Measurements from ENCODE around the gene LFNG.

Gene LFNG

DNA sequence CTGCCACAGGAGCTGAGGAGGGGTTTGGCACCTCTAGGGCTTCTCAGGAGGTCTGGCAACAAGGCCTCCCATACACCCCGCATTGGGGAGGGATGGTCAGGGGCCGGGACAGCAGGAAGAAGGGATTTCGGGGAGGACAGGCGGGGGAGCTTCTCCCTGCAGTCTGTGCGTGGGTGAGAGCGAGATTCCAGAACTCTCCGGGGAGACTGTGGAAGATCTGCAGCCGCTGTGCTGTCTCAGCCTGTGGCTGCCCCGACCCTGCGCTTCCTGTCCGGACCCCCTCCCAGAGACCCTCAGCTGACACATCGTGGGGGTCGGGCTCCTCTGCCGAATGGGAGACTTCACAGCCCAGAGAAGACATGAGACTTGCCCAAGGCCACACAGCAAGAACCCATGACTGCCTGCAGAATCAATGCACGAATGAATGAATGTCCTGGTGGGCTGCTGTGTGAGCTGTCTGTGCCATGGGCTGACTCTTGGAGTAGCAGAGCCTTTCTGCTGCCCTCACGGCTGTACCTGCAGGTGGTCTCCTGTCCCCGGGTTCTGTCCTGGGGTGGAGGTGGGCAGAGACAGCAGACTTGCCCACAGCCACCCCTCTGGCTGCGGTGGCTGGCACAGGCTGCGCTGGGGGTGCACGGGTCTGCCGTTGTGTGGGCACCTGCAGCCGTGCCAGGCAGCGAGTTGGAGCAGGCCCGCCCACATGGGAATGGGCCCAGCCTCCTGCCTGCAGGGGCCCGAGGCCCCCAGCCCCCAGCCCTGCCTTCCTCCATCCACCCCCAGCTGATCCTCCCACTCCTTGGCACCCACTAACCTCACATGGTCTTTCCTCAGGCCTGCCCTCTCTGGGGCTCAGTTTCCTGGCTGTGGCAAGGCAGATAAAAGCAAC lies 16.3 kb upstream of the LFNG start:
- DNase-seq (no peak), ATAC-seq (replicated peaks) (no peak)
- Mint-ChIP-seq H3K4me1 (peaks cover 13 to 16% of the 10 kb centered on the region in 2 donors), H3K27ac (no peak overlapping the region), H3K36me3 (no peaks in the 10 kb centered on the region), H3K27me3 (peaks cover 0 to 9% of the 10 kb centered on the region in 2 donors), H3K9me3 (no peaks in the 10 kb centered on the region), H3K4me3 (no peak overlapping the region)

DNA sequence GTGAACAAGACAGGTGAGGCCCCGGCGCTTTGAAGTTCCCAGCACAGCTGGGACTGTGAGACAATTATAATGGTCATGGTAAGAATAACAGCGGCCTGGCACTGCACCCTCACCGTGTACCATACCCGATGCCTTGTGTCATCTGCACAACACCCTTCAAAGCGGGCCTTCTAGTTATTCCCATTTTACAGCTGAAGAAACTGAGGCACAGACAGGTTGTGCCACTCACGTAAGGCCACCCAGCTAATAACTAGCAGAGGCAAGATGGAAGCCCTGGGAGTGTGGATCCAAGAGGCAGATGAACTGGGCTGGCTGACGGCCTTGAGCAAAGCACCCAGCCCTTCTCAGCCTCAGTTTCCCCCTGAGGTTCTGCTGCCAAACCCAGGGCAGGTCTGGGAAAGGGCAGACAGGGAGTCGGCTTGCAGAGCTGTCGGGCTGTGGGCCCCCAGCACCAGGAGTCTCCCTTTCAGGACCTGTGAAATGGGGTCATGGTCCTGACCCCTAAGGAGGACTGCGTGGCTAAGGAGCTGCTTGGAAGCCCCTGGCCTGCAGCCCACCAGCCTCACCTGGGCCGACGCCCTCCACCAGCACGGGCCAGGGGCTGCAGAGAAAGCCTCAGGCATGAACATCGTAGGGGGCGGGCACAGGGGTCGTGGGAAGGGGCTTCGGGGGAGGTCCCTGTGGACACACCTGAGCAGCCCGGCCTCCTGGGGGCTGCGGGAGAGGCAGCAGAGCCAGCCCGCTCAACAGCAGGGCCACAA lies 15.3 kb upstream of the LFNG start:
- H3K27ac Mint-ChIP-seq = no peak overlapping the region
- no peak for DNase-seq
- H3K36me3 Mint-ChIP-seq = no peaks in the 10 kb centered on the region

DNA sequence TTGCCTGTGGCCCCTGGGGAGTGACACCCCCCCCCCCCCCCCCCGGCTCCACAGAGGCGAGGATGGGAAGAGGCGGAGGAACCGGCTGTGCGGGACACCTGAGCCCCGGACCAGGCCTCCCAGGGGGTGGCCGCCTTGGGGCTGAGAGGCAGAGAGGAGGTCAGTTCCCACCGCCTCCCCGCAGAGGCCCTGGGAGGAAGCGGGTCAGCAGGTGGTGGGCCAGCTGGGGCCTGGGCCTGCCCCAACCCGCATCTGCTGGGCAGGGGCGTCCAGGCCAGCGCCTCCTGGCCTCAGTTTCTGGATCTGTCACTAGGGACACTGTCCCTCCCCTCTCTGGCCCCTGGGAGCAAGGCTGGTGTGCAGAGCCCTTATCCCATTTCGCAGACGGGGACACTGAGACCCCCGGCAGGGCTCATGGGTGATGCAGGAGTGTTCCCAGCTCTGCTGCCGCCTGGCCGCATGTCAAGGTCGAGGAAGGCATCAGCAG lies 14.6 kb upstream of the LFNG start:
- no peak for DNase-seq
- no peak overlapping the region for H3K27ac Mint-ChIP-seq

More for the DNA sequence above, 15.3 kb upstream of the LFNG start:
- H3K4me3 Mint-ChIP-seq = no peak overlapping the region
- no peaks in the 10 kb centered on the region for H3K9me3 Mint-ChIP-seq
- H3K27me3 Mint-ChIP-seq = no peaks in the 10 kb centered on the region
- ATAC-seq (replicated peaks) = no peak
- H3K4me1 Mint-ChIP-seq = peaks cover 22 to 25% of the 10 kb centered on the region in 2 donors

DNA sequence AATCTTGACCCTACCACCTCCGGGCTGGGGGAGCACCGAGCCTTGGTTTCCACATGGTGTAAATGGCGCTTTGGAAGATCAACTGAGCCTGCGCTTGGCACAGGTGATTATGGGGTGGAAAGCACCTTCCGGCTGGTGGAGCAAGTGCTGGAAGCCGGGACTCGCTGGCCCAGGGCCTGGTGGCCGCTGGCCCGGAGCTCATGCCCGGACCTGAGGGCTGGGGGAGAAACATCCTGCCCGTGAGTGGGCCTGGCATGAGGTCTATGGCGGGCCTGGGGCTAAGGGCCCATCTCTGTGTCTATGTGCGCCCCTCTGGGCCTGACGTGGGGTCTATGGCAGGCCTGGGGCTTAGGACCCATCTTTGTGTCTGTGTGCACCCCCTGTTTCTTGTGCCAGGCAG lies 14.2 kb upstream of the LFNG start:
- Mint-ChIP-seq H3K36me3 (no peaks in the 10 kb centered on the region), H3K27me3 (no peaks in the 10 kb centered on the region)
- DNase-seq = no peak

More for the DNA sequence above, 14.6 kb upstream of the LFNG start:
- no peak overlapping the region for H3K4me3 Mint-ChIP-seq
- peaks cover 28% of the 10 kb centered on the region in 2 donors for H3K4me1 Mint-ChIP-seq
- H3K27me3 Mint-ChIP-seq = no peaks in the 10 kb centered on the region
- no peaks in the 10 kb centered on the region for H3K9me3 Mint-ChIP-seq
- no peaks in the 10 kb centered on the region for H3K36me3 Mint-ChIP-seq
- no peak for ATAC-seq (replicated peaks)

DNA sequence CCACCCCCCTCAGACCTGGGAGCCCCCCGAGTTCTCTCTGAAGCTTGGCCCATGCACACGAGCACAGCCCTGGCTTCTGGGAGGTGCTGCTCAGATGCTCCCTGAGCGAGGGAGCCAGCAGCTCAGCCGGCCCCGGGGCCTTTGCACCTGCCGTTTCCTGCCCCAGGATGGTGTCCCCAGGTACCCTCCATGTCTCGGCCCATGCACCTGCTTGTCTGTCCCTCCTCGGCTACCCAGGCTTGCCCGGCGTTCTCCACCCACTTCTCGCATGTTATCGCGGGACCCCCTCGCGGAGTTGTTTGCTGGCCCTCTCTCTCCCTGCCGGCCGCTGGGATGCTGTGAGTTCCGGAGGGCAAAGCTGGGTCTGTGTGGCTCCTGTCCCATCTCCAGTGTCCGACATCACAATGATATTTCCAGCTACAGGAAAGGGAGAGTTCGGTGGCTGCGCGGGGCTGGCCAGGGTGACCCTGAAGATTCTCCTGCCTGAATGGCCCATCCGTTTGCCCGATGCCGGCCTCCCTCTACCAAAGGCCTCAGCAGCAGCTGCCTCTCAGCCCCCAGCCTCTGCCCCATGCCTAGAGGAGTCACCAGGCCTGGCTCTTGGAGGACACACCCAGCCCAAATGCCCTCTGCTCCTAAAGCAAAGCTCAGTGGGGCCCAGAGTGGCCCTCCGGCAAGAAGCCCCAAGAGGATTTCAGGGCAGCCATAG lies 12.2 kb upstream of the LFNG start:
- DNase-seq (no peak), ATAC-seq (replicated peaks) (no peak)
- Mint-ChIP-seq H3K4me3 (no peak overlapping the region), H3K27ac (peak overlapping the region; percentile 44), H3K9me3 (no peaks in the 10 kb centered on the region), H3K4me1 (peaks cover 42 to 52% of the 10 kb centered on the region in 2 donors), H3K27me3 (no peaks in the 10 kb centered on the region), H3K36me3 (no peaks in the 10 kb centered on the region)

More for the DNA sequence above, 14.2 kb upstream of the LFNG start:
- no peak overlapping the region for H3K4me3 Mint-ChIP-seq
- H3K27ac Mint-ChIP-seq = no peak overlapping the region
- no peak for ATAC-seq (replicated peaks)
- peaks cover 31 to 33% of the 10 kb centered on the region in 2 donors for H3K4me1 Mint-ChIP-seq
- H3K9me3 Mint-ChIP-seq = no peaks in the 10 kb centered on the region

DNA sequence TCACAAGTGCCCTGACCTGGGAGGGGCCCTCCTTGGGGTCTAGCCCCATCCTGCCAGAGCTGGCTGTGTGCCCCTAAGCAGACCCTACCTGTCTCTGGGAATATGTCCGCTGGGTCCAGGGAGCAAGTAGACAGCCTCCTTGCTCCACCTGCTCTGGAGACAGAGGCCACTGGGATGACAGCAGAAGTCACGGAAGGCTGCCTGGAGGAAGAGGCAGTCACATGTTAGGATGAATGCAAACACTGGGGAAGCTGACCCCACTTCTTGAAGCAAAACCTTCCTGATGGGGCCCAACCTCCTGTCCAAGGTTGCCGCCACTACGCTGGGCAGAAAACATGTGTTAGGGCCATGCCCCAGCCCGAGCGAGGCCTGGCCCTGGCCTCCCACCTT lies 11.7 kb upstream of the LFNG start:
- Mint-ChIP-seq H3K4me1 (peaks cover 47 to 58% of the 10 kb centered on the region in 2 donors), H3K4me3 (no peak overlapping the region), H3K27me3 (no peaks in the 10 kb centered on the region), H3K9me3 (no peaks in the 10 kb centered on the region), H3K27ac (peak overlapping the region; percentile 90), H3K36me3 (no peaks in the 10 kb centered on the region)
- ATAC-seq (replicated peaks) = no peak
- no peak for DNase-seq

DNA sequence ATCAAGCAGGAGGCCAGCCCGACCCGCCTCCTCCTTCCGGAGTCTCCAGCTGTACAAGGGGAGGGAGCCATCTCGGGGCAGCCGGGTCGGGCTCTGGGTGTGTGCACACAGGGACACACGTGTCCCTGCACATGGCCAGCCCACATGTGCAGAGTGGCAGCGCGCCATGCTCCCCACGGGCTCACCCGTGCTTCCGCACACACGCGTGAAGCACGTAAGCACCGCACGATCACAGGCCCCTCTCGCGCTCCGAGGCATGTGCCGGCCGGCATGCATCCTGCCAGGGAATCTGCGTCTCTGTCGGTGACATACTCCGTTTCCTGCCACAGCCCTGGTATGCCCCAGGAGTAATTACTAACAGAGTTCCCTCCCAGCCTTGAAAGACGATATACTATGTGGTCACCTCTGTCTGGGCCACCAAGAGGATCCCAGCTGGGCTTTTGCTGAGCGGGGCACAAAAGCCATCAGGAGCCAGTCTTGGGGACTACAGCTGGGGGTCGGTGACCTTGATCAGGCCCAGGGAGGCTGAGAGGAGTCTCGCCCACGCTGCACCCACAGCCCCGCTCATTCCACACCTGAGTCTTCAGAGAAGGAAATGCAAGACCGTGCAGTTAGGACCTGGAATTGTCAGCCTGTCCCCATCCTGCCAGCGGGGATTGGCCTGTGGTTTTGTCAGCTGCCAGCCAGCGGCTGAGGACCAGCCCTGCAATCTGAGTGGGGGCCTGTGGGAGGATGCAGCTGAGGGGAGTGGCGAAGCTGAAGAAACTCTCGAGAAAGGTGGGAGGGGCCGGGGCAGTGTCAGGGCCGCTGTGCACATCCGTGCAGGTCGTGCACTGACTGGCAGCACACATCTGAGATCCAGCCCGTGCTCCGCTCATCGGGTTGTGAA lies 11.0 kb upstream of the LFNG start:
- peak; percentile 50 to 53 for ATAC-seq (replicated peaks)
- H3K4me1 Mint-ChIP-seq = peaks cover 52 to 64% of the 10 kb centered on the region in 2 donors
- H3K27ac Mint-ChIP-seq = peak overlapping the region; percentile 90
- no peaks in the 10 kb centered on the region for H3K9me3 Mint-ChIP-seq
- peak overlapping the region; percentile 61 to 79 for H3K4me3 Mint-ChIP-seq
- no peaks in the 10 kb centered on the region for H3K27me3 Mint-ChIP-seq
- DNase-seq = peak; percentile 66
- H3K36me3 Mint-ChIP-seq = no peaks in the 10 kb centered on the region

DNA sequence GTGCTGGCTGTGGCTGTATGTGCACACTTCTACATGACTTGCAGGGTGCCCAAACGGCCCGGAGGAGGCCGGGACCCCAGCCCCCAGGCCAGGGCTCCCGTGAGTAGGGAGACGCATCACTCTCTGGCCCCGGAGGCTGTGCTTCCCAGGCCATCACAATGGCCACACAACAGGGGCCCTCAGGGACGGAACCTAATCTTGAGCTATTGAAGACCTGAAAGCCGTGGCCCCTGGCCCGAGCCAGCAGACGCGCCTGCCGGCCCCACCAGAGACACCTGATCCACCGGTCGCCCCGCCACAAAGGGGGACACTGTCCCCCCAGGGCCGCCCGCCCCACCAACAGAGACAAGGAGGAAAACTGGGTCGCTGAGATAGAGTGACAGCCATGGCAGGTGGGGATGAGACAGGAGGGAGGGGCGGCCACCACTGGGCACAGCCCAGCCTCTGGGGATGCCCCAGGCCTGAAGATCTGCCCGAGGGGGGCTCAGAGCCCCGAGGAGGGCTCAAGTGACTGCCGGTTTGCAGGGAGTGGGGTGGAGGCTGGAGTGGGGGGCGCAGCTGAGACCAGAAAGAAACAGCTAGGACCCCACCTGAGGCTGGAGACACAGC lies 10.2 kb upstream of the LFNG start:
- H3K9me3 Mint-ChIP-seq = no peaks in the 10 kb centered on the region

DNA sequence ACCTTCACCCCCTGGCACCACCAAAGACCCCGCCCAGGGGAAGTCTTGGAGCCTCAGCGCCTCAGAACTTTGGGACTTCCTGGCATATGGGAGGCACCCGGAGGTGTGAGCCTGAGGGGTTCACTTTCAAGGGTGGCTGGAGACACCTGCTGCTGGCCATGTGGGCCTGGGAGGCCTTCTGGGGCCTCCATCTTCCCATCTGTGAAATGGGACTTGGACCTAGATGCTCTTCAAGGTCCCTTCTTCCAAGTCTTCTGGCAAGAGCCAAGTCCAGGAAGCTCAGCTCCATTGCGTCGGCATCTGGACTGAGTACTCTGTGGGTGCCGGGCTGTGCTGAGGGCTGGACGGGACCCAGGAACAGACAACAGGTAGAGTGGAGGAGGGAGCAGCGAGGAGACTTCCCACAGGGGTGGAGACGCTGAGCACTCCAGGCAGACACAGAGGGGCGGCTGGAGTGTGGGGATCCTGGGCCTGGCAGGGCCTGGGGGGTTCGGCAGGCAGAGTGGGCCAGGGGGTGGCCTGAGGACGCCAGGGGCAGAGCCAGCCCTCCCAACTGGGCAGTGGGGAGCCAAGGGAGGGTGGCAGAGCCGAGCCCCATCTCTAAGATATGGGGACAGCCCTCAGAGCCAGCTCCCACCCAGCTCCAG lies 9.3 kb upstream of the LFNG start:
- ATAC-seq (replicated peaks) (no peak), DNase-seq (no peak)
- peak overlapping the region; percentile 58 to 79 for H3K4me3 Mint-ChIP-seq
- no peaks in the 10 kb centered on the region for H3K9me3 Mint-ChIP-seq
- peak overlapping the region; percentile 98 for H3K27ac Mint-ChIP-seq
- H3K36me3 Mint-ChIP-seq = no peaks in the 10 kb centered on the region
- peaks cover 49 to 66% of the 10 kb centered on the region in 2 donors for H3K4me1 Mint-ChIP-seq
- no peaks in the 10 kb centered on the region for H3K27me3 Mint-ChIP-seq

More for the DNA sequence above, 10.2 kb upstream of the LFNG start:
- no peaks in the 10 kb centered on the region for H3K27me3 Mint-ChIP-seq
- ATAC-seq (replicated peaks) (no peak), DNase-seq (no peak)
- H3K36me3 Mint-ChIP-seq = no peaks in the 10 kb centered on the region
- peak overlapping the region; percentile 90 for H3K27ac Mint-ChIP-seq
- peaks cover 49 to 66% of the 10 kb centered on the region in 2 donors for H3K4me1 Mint-ChIP-seq
- H3K4me3 Mint-ChIP-seq = peak overlapping the region; percentile 61 to 79

DNA sequence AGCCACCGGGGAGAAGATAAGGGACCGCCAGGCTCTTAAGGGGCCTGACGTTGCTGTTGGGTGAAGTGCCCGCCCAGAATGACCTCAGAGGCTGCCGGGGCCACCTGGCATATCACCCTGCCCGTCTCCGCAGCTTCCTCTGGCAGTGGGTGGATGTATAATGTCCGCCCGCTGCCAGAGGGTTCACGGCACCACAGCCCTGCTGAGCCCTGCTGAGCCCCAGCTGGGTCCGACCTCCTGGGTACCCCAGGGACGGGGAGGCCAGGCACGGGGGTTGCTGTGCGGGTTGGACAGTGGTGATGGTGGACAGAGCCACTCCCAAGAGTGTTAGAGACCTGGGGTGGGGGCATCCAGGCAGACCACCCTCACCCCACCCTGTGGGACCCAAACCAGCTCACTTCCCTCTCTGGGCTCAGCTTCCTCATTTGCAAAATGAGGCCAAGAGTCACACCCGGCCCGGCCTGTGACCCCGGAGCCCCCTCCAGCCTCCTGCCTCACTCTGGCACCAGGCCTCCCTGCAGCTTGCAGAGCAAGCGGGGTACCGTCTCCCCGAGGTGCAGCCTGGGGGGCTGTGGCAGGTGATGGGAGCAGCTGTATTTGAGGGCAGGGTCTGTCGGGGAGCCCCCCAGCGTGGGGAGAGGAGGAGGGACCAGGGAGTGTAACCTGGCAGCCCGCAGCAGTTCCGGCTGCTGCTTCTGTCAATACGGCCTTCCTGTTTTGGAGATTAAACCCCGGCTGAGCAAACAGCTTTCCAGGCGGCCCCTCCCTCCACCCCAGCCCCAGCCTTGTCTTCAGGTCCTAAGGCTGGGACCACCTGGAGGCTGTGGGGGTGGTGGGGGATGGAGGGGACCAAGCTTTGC lies 8.4 kb upstream of the LFNG start:
- peaks cover 49 to 66% of the 10 kb centered on the region in 2 donors for H3K4me1 Mint-ChIP-seq
- DNase-seq = peak; percentile 74
- no peaks in the 10 kb centered on the region for H3K9me3 Mint-ChIP-seq
- no peaks in the 10 kb centered on the region for H3K36me3 Mint-ChIP-seq
- H3K4me3 Mint-ChIP-seq = peak overlapping the region; percentile 76 to 79
- peak; percentile 68 to 73 for ATAC-seq (replicated peaks)
- peak overlapping the region; percentile 98 for H3K27ac Mint-ChIP-seq
- H3K27me3 Mint-ChIP-seq = no peaks in the 10 kb centered on the region

DNA sequence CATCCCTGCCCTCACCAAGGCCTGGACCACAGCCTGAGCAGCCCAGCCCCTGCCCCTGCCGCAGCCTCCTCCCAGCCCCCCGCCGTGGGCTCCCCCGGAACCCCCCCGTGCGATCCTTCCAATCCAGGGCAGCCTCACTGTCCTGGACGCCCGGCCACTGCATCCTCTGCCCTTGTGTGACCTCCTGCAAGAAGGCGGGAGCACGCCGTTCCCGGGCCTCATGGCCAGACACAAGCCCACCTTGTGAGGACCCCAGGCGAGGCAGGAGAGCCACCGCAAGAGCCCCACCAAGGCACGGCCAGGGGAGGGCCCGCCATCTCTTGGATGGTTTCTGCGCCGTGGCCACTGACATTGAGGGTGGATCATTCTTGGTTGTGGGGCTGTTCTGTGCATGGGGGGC lies 7.8 kb upstream of the LFNG start:
- DNase-seq = no peak
- Mint-ChIP-seq H3K27me3 (no peaks in the 10 kb centered on the region), H3K4me3 (peak overlapping the region; percentile 64 to 79), H3K36me3 (no peaks in the 10 kb centered on the region), H3K9me3 (no peaks in the 10 kb centered on the region), H3K27ac (peak overlapping the region; percentile 98), H3K4me1 (peaks cover 49 to 66% of the 10 kb centered on the region in 2 donors)
- no peak for ATAC-seq (replicated peaks)

DNA sequence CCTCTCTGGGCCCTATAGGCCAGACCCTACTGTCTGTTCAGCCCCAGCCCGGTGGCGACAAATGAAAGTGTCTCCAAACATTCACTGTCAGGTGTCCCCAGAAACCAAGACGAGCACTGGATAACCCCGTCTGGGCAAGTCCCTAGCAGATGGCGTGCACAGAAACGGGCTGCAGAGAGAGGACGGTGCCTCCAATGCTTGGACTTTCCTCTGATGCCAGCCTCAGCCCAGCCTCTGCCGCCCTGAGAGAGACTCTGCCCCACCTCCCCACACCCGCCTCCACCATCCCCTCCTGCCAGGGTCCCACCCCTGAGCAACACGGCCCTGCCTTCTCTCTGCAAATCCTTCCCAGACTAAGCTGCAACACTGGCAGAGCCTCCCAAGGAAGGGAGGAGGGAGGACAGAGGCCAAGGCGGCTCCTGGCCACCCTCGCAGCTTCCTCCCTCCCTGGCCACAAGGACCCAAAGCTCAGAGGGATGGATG lies 7.4 kb upstream of the LFNG start:
- ATAC-seq (replicated peaks) = peak; percentile 35 to 46
- peaks cover 49 to 65% of the 10 kb centered on the region in 2 donors for H3K4me1 Mint-ChIP-seq
- peak; percentile 58 for DNase-seq
- no peaks in the 10 kb centered on the region for H3K9me3 Mint-ChIP-seq
- no peaks in the 10 kb centered on the region for H3K36me3 Mint-ChIP-seq
- H3K4me3 Mint-ChIP-seq = peak overlapping the region; percentile 64 to 70
- H3K27me3 Mint-ChIP-seq = no peaks in the 10 kb centered on the region
- H3K27ac Mint-ChIP-seq = peak overlapping the region; percentile 98

All from stimulated activated naive B cell treated with anti-CD40 and anti-IgM and Interleukin-4, amounts not matched to agents 10 μg/mL and 1 μg/mL and 100 μg/mL, for 72 hours (primary cell).